Measurements from ENCODE around the gene LORICRIN. TPM values are rescaled to one million over a fixed set of nuclear protein-coding genes. Genes with fewer than 3 reads are reported as not detected.
A peak's percentile ranks its signal among the peaks of the same experiment; 100 is the strongest.

The LORICRIN gene
- total RNA-seq, 1 donor from 2014 or later: not detected

DNA sequence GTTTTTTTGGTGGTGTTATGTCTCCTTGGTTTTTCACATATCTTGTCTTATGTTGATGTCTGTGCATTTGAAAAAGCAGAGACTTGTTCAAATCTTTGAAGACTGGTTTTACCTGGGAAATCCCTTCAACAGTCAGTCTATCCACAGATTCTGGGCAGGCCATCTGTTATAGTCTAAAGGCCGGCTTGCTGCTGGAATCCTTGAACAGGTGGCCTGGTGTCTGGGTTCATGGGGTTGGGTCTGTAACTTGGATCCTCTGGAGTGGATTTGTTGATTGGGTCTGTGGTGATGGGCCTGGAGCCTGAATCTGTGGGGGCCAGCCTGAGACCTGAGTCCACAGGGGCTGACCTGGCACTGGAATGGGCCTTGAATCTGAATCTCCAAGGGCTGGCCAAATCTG is 12.2 kb downstream of the LORICRIN start:
- no peak overlapping the region for H3K4me3 ChIP-seq (ENCODE audit: low read depth, low read length)
- TF ChIP-seq, protein P1, sequence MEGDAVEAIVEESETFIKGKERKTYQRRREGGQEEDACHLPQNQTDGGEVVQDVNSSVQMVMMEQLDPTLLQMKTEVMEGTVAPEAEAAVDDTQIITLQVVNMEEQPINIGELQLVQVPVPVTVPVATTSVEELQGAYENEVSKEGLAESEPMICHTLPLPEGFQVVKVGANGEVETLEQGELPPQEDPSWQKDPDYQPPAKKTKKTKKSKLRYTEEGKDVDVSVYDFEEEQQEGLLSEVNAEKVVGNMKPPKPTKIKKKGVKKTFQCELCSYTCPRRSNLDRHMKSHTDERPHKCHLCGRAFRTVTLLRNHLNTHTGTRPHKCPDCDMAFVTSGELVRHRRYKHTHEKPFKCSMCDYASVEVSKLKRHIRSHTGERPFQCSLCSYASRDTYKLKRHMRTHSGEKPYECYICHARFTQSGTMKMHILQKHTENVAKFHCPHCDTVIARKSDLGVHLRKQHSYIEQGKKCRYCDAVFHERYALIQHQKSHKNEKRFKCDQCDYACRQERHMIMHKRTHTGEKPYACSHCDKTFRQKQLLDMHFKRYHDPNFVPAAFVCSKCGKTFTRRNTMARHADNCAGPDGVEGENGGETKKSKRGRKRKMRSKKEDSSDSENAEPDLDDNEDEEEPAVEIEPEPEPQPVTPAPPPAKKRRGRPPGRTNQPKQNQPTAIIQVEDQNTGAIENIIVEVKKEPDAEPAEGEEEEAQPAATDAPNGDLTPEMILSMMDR (conservative IDR thresholded peaks at IDR 0.05; ENCODE audit: low read depth, low read length): no peak
- no peak for DNase-seq (ENCODE audit: low read depth)

DNA sequence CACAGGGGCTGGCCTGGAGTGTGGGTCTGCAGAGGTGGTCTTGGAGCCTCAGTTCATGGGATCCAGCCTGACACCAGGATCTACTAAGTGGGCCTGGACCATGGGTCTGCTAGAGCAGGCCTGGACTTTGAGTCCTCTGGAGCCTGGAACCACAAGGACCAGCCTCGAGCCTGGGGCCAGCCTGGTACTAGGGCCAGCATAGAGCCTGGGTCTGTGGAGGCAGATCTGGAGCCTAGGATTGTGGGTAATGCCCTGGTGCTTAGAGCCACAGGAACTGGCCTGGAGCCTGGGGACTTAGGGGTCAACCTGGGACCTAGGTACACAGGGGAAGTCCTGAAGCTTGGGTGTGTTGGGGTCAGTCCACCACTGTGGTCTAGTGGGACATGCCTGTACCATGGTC is 12.7 kb downstream of the LORICRIN start:
- DNase-seq (ENCODE audit: low read depth): no peak
- TF ChIP-seq, protein P1 (conservative IDR thresholded peaks at IDR 0.05; ENCODE audit: low read depth, low read length): no peak
- H3K4me3 ChIP-seq (ENCODE audit: low read depth, low read length): no peak overlapping the region

DNA sequence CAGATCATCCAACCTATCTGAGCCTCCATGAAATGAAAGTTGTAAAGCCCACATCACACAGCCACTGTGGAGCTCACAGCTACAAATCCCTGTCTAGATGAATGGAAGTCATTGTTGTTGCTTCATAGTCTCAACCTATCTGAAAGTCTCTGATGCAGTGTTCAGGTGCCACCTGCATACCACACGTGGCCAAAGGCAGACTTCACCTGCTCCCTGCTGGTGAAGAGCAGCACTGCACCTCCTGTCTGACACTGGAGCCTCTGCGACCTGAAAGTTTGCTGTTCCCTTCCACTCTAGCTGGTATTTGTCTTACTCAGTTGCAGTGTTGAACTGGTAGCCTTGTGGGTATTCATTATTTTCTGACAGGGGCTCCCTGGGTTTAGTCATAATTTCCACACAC is 18.4 kb downstream of the LORICRIN start:
- no peak for DNase-seq (ENCODE audit: low read depth)
- no peak overlapping the region for H3K4me3 ChIP-seq (ENCODE audit: low read depth, low read length)
- TF ChIP-seq, protein P1 (conservative IDR thresholded peaks at IDR 0.05; ENCODE audit: low read depth, low read length): peak; percentile 65

DNA sequence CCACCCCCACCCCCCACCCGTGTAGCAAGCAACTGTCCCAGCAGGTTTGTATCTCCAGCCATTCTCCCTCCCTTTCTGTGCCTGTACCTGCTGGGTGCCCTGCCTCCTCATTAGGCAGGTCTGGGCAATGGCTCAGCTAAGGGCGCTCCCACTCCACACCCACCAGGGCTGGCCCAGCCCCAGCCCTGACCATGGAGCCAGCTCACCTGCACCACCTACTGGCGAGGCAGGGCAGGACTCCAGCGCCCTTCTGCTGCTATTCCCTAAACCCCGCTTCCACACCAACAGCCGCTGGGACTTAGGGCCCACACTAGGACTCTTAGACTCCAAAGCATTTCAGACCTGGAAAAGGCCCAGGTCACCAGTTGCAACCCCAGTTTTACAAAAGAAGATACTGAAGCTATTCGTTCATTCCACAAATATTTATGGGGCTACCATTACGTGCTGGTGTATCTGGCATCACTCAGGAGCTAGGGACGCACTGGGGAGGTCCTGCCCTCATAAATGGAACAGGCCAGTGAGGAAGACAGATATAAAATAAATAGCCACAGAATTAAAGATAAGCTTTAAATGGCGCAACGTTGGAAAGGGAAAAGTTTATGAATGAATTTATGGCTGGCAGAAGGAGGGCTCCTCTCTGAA is 29.3 kb downstream of the LORICRIN start:
- TF ChIP-seq, protein P1 (conservative IDR thresholded peaks at IDR 0.05; ENCODE audit: low read depth, low read length): peak; percentile 45
- no peak for DNase-seq (ENCODE audit: low read depth)
- no peak overlapping the region for H3K4me3 ChIP-seq (ENCODE audit: low read depth, low read length)

DNA sequence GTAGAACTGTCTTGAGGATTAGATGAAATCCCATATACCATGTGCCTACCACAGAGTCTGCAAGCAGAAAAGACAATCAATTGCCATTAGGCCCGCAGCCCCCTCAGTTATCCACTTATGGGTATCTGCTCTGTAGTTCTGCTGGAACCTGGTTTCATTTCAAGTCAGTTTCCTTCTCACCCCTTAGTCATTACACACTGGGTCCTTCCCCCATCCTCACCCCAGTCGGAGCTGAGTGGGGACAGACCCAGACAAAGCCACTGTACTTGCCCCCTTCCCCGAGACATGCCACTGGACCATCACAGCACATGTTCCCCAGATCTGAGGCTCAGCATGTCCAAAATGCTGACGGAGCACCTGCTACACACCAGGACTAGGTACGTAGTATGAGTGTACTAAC is 32.0 kb downstream of the LORICRIN start:
- TF ChIP-seq, protein P1 (conservative IDR thresholded peaks at IDR 0.05; ENCODE audit: low read depth, low read length): no peak
- no peak overlapping the region for H3K4me3 ChIP-seq (ENCODE audit: low read depth, low read length)
- DNase-seq (ENCODE audit: low read depth): no peak

DNA sequence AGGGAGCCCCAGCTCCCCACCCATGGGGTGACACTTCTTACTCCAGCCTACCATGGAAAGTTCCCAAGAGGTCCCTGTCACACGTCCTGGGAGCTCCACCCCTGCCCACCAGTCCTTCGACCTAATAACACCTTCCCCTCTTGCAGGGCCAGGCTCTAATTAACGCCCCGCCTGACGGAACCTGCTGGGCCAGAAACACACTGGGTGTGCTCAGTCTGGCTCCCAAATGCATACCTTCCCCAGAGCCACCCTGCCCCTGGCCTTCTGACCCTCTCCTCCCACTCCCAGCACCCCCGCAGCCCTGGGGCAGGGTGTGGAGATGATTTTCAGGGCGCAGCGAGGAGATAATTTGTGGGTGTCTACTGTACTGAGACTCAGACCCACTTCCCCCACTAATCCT is 32.7 kb downstream of the LORICRIN start:
- TF ChIP-seq, protein P1 (conservative IDR thresholded peaks at IDR 0.05; ENCODE audit: low read depth, low read length): no peak
- no peak overlapping the region for H3K4me3 ChIP-seq (ENCODE audit: low read depth, low read length)
- no peak for DNase-seq (ENCODE audit: low read depth)
